HL-60 (cell line): ENCODE measurements around the gene NLGN3.

Experiments
- DNase-seq, 2 experiments: peaks; one replicate each; pipeline ENCODE4 v3.0.0-alpha.2; 2010 to 2020; ENCODE audit warnings: low read depth in 1 of 2, low spot score in 1 of 2
- H3K27ac ChIP-seq: fragments of 250-450 bp; sonication (Bioruptor Pico); replicated peaks from 2 replicates; pipeline ENCODE4 v1.5.1; 2020; ENCODE audit warnings: mild to moderate bottlenecking, moderate library complexity
- H3K27me3 ChIP-seq: fragments of 250-450 bp; sonication (Bioruptor Pico); 2 replicates; pipeline ENCODE4 v1.5.1; 2021; ENCODE audit warnings: mild to moderate bottlenecking, moderate library complexity; ENCODE audit not compliant: insufficient read depth, poor library complexity, severe bottlenecking
- H3K4me3 ChIP-seq: replicated peaks from 2 replicates; pipeline ENCODE4 v1.5.1; 2011; ENCODE audit warnings: mild to moderate bottlenecking, control low read depth, low read length; ENCODE audit not compliant: insufficient read depth
- CTCF ChIP-seq: IDR thresholded peaks from one replicate; pipeline ENCODE4 v1.5.1; 2011; ENCODE audit warnings: low read length, control low read depth, inconsistent platforms; ENCODE audit not compliant: insufficient read depth
- GABPA ChIP-seq: IDR thresholded peaks from 2 replicates; pipeline ENCODE4 v1.6.1; 2012; ENCODE audit warnings: low read depth
- POLR2AphosphoS5 ChIP-seq: IDR thresholded peaks from 2 replicates; pipeline ENCODE4 v1.6.1; 2012; ENCODE audit warnings: low read depth
- REST ChIP-seq: IDR thresholded peaks from 2 replicates; pipeline ENCODE4 v1.6.1; 2012; ENCODE audit warnings: low read depth; ENCODE audit not compliant: insufficient replicate concordance
- SPI1 ChIP-seq: IDR thresholded peaks from 2 replicates; pipeline ENCODE4 v1.6.1; 2012; ENCODE audit warnings: low read depth, mild to moderate bottlenecking, borderline replicate concordance

Gene NLGN3

GRCh38 chrX:71168134-71168533, 23.5 kb downstream of the NLGN3 start:
- Histone ChIP-seq H3K4me3 (no peak overlapping the region), H3K27ac (no peak overlapping the region), H3K27me3 (no peaks in the 10 kb centered on the region)
- DNase-seq: no peak
- TF ChIP-seq POLR2AphosphoS5: no peak
- TF ChIP-seq GABPA: no peak
- no peak for TF ChIP-seq CTCF
- no peak for TF ChIP-seq SPI1
- TF ChIP-seq REST: no peak

GRCh38 chrX:71169586-71169985, 24.9 kb downstream of the NLGN3 start:
- TF ChIP-seq CTCF (no peak), POLR2AphosphoS5 (no peak), REST (no peak), GABPA (no peak), SPI1 (no peak)
- no peak overlapping the region for H3K4me3 ChIP-seq
- DNase-seq: no peak
- no peak overlapping the region for H3K27ac ChIP-seq
- H3K27me3 ChIP-seq: no peaks in the 10 kb centered on the region

- TF ChIP-seq GABPA (no peak), REST (no peak), POLR2AphosphoS5 (no peak), SPI1 (no peak), CTCF (no peak)
- DNase-seq: no peak
- H3K27me3 ChIP-seq: no peaks in the 10 kb centered on the region
- peak overlapping the region; percentile 74 for H3K27ac ChIP-seq
- no peak overlapping the region for H3K4me3 ChIP-seq
Measured at GRCh38 chrX:71170660-71171059, 26.0 kb downstream of the NLGN3 start.
